Ammon's horn (tissue), 1 donor: ENCODE data around the gene CHRND.

ENCODE experiments used
- DNase-seq: peaks from one replicate; pipeline ENCODE4 v3.0.0-alpha.2; 2016; ENCODE audit warnings: low spot score

CHRND gene

DNA sequence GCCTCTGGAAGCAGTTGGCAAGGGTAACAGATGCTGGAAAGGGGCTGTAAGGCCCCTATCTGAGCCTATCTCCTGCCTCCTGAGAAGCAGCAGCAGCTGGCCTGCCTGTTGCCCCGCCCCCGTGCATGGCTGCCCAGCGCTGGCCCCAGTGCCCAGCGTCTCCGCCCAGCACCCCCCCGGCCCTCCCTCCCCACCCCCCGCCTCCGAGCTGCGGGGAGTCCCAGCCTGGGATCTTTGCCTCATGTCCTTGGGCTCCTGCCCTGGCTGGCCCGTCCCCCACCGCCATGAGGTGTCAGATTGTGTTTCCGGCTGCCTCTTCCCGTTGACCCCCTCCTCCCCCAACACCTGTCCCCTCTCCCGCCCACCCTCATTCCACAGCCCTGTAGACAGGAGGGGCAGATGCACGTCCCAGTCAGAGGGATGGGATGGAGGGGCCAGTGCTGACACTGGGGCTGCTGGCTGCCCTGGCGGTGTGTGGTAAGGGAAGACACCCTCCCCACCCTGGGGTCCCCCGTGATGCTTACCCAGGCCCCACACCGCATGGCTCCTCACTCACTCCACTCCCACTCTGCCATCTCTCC, at the start of gene CHRND:
CHRND (plus strand) TSS at position 370 of the 581 bp plus-strand sequence; CDS start at position 426, 56 bp downstream.
- DNase-seq = peak; percentile 50

DNA sequence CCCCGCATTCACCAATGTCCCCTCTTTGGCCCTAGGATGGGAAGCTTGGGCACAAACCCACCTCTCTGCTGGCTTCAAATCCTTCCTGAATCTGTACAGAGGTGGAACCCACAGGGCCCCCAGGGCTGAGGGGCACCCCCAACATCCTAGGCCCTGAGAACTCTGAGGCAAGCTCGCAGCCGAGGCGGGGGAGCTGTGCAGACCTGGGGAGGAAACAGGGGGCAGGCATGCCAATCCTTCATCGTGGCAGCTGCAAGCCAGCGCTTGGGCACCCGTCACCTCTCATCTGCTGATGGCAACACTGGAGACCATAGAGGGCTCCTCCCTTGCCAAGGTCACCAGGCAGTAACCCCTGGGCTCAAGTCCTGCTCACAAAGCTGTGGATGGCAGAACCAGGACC, 49.2 kb upstream of the CHRND start:
- no peak for DNase-seq

DNA sequence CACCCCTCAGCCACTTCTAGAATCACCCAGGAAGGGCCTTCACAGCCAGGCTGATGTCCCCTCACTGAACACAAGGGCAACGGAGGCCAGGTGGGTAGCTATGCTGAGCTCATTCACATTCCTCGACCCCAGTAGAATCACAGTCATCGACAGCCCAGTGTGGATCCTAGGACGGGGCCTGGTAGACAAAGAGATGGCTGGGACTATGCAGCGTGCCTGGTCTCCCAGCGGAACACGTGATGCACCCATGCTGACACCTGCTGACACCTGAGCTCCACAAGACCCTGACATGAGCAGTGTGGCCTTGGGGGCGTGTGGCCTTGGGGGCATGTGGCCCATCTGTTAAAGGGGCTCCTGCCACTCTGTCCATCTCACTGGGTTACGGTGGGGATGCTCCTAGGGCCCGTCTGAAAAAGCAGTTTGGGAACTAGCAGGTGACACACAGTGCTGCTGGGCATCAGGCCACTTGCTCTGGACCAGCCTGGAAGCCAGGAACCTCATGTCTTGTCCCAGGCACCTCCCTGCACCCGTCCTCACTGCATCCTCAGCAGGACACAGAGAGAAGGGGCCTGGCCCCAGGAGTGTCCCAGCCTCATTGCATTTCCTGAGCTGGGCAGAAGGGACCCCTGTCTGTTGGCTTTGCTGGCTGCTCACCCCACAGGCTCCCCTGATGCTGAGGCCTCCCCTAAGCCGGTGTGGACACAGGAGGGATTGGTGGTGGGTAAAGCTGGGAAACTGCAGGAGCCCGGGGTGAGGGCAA, 48.0 kb upstream of the CHRND start:
- DNase-seq = no peak

DNA sequence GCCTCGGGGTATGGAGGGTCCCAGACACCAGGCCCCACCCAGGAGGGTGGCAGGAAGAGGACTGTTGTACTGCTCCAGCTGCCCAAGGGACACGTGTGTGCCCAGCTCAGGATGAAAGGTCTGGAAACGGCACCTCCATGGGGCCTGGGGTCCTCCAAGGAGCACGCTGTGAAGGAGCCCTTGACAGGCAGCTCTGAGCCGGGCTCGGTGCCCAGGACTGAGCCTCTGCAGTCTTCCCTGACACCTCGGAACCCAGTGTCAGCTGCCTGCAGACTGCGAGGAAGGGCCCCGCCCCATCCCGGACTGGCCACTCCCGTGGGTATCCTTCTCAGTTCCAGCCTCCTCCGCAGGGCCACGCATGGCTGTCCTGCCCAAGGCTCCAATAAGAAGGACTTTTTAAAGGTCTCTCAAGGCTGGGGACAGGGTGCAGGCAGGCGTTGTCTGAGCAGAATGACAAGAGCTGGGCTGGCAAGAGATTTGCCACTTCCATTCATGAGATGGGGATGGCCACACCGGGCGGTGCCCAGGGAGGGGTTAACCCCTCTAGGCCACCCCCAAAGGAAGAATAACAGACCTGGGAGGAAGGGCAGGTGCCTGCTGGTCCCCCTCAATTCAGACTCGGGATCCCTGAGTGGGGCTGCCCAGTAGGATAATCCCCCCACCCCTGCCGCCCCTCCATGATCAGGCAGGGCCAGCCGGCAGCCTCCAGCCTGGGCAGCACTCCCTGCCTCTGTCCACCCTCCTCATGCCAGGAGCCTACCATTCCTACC, 47.2 kb upstream of the CHRND start:
- DNase-seq = no peak

DNA sequence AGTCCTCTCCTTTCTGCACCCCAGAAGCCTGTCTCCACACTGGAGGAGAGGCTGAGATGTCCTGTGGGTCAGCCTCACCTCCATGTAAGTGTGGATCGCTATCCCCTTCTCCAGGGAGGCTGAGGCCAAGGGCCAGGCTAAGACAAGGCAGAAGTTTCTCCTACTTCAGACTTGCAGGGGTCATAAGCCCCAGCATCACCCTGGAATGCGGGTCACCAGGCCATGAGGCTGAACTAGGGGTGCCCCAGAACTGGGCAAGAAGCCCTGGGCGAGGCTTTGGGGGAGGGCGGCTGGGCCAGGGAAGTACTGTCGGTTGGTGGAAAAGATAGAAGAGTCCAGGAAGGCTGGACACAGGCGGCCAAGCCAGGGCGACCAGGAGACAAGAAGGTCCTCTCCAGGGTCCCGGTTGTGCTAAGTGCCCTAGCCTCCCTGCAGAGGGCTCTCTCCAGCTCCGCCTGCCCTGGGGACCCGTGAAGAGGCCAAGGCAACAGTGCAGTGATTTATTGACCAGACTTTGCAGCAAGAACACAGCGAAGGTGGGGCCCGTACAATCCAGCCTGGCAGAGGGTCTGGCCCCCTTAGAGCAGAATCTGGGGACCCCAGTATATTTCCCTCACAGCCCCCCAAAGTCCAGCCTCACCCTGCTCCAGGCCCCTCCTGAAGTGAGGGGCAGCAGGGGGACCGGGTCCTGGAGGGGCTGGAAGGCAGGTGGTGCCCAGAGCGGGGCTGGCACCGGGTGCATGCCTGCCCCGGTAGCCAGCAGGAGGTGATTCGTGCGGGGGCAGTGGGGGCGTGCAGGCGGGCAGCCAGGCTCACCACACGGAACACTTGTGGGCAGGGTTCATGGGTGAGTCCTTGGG, 46.4 kb upstream of the CHRND start:
- no peak for DNase-seq

DNA sequence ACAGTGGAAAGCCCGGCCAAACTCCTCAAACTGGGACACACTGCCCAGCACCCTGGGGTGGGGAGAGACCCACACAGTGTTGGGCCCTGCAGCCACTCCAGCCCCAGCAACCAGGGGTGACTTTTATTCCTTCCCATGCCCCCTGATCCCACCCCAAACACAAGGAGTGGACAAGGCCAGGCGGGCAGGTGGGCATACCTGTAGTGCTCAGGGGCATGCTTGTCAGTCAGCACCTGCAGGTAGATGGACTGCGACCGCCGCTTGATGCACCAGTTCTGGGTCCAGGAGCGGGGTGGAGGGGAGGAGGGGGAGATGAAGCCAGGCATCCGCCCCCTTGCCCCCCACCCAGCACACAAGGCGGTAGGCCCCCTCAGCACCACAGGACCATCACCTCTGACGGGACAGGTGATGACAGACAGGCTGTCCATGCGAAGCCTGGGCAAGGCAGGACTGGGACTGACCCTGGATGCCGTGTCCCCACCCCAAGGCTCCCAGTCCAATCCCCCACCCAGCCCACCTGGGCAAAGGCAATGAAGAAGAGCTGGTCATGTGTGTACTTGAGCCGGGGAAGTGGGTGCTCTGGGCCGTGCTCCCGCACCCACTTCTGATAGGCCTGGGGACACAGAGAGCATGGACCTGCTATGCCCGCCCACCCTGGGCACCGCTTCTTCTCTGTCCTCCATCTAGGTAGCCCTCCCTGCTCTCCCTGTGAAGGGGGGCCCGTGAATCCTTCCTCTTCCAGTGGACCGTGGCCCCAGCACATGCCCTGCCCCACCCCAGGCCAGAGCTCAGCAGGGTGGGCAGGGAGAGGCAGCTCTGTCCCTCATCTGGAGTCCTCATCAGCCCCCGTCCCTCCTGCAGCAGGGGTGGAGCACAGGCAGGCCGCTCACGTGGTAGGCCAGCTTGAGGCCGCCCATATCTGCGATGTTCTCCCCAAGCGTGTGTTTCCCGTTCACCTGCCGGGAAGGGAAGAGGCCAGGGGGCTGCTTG, 45.5 kb upstream of the CHRND start:
- DNase-seq = no peak

DNA sequence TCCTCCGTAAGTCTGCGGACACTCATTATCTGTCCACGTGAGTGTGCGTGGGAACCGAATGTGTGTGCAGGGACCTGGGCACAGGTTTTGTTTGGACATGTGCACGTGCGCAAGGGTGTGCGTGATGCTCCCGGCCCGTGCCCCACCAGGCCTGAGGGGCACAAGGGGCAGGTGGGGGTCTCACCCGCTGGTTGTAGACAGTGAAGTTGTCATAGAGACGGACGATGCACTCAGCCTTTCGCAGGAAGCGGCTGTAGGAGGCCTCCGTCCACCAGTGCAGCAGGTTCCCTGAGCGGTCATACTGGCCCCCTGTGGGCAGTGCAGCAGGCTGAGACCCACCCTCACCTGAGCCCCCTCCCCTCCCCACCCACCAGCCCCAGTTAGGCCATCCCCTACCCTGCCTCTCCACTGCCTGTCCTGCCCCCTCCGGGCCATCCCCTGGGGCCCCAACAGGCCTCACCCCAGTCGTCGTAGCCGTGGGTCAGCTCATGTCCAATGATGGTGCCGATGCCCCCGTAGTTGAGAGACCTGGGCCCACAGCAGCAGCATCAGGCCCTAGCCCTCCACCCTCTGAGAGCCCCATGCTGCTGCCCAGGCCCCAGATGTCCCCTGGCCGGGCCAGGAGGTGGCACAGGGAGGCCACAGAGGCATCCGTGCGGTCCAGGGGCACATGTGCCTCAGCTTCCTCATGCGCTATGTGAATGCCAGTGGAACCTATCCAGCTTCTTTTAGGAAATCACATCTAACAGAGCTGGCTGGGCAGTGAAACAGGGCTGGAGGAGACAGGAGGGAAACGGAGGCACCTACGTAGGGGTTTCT, 44.4 kb upstream of the CHRND start:
- DNase-seq = no peak

DNA sequence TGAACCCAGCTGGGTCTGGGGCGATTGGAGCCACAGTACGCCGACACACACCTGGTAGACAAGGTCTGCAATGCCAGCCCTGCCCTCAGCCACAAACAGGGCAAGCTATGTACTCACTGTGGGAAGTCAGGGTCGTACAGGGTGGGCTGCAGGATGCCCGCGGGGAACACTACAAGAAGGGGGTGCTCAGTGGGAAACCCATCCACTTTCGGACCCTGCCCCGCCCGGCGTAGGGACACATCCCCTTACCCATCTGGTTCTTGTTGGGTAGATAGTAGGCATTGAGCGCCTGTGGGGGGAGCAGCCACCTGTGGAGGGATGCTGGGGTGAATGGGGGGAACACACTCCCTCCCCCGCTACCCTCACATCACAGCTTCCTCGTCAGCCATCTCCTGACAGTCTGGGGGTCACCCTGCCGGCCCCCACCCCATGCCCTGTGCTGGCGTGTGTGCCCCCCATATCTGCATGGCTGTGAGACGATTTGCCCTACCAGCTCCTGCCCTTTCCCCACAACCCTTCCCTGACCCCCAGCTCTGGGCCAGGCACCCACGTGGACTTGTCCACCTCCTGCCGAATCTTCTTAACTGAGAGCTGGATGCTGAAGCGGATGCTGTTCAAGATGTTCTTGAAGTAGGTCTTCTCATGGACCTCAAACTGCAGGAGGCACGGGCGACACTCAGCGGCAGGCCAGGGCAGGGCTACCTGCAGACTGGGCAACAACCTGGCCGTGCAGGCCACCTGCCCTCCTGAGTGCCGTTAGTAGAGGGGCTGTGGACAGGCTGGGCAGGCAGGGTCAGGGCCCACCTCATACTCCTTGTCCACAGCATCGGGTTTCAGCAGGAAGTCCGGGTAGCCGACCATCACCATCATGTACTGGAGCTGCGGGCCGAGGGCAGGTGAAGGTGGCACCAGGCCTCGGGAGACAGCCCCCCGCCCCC, 43.4 kb upstream of the CHRND start:
- DNase-seq = no peak

DNA sequence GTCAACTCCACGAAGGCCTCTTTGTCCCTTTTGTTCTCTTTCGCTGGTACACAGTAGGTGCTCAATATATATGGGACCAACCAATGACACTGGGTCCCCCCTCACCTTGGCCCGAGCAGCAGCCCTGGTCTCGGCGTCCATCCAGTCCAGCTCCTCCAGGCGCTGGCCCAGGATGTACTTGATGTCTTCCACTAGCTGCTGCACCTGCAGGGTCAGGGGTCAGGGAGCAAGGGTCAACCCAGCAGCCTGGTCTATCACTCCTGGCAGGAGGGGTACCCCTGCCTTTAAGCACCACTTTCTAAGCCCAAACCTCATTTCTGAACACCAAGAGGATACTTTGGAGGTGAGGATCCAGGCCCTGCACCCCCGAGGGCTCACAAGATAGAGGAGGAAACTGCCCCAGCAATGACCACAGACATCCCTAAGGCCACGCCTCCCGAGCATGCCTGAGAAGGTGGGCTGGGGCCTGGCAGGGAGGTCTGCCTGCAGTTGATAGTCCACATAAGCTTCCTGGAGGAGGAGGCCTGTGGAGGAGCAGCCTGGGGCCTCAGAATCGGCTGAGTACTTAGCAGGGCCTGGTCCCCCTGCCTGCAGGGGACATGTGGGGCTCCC, 42.5 kb upstream of the CHRND start:
- no peak for DNase-seq

DNA sequence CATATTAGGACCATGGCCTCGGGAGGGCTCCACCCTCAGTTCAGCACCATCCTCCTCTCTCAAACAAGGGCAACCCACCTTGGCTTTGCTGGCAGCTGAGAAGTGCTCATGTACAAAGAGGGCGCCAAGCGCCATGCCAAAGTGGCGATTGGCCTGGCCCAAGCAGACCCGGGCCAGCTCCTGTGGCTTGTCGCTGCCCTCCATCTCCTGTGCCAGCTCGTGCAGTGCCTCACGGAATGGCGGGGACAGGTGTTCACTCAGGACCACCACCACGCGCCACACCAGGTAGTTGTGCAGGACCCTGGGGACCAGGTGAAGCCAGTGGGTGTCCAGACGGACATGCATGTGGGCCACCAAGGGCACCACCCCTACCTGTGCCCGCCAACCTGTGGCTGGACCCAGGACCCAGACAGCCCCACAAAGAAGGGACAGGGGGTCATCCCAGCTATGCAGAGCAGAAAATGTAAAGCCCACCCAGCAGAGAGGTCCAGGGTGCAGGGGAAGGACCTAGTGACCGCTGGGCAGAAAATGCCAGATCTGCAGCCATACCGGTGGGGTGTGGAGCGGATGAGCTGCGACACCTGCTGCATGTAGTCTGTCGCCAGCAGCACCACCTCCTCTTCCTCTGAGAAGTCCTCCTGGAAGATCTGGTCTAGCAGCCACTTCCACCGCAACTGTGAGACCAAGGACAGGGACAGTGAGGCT, 41.9 kb upstream of the CHRND start:
- no peak for DNase-seq

DNA sequence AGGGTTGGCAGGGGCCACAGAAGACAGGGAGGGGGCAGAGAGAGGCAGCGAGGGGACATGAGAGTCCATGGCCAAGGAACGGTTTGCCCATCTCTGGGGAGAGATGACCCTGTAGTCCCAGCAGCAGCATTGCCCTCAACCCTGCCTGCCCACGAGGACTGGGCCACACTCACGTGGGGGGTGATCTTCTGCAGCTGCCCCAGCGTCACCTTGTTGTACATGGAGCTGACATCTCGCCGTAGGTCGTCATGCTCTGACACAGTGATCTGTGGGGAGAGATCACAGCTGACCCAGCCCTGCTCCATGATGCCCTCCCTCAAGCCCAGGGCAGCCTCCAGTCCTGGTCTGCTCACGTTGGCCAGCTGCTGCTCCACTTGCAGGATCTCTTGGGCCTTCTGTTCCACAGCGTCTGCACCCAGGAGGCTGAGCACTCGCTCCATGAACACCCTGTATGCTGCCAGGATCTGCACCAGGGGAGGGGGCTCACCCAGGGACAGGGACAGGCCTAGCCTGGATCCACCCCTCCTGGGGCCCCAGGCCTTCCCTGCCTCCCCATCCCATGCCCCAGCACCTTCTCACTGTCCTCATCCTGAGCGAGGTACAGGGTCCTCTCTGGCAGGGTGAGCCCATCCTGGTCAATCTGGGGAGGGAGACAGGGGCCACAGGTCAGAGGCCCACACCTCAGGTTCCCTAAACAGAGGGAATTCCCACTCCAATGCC, 41.2 kb upstream of the CHRND start:
- DNase-seq = no peak

DNA sequence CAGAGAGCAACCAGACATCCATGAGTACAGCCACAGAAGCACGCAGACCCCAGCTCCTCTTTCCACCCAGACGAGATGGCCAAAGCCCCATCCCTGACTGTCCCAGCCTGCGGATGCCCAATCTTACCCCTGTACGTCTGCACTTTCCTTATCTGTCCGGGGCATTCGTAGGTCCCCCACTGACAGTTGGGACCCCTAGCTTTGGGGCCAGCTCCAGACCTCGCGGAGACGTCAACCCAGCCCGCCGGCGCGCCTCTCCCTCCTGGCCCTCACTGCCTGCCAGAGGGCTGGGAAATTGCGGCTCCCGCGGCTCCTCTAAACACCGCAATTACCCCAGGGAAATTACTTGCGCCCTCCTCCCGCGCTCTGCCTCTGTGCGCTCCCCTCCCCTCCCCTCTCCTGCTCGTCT, 40.6 kb upstream of the CHRND start:
- DNase-seq = no peak

DNA sequence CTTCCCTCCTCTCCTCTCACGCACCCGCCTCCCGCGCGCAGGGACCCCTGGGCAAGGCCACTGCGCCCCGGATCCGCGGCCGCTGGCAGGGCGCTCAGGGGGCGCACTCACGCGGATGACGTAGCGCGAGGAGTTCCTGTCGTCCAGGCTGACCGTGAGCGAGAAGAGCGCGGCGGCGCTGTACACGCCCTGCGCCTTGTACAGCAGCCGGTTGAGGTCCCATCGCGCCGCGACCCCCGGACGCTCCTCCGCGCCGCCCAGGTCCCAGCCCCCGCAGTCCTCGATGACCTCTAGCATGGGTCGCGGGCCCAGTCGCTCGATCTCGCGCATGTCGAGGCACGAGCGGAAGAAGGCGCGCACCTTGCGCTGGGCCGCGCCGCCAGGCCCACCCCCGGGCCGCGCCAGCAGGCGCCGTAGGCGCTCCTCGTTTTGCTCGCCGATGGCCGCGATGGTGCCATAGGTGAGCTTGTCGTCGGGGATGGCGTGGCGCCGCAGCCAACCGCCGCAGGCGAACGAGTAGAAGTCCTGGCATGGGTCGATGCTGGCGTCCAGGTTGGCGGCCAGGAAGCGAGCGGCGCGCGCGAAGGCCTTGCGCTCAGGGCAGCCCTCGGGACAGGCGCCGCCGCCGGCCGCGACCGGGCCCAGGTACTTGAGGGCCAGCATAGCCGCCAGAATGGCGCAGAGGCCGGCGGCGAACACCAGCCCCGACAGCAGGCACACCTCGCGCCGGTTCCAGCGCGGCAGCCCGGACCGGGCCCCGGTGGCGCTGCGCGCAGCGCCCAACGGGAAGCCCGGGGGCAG, 40.0 kb upstream of the CHRND start:
- no peak for DNase-seq

DNA sequence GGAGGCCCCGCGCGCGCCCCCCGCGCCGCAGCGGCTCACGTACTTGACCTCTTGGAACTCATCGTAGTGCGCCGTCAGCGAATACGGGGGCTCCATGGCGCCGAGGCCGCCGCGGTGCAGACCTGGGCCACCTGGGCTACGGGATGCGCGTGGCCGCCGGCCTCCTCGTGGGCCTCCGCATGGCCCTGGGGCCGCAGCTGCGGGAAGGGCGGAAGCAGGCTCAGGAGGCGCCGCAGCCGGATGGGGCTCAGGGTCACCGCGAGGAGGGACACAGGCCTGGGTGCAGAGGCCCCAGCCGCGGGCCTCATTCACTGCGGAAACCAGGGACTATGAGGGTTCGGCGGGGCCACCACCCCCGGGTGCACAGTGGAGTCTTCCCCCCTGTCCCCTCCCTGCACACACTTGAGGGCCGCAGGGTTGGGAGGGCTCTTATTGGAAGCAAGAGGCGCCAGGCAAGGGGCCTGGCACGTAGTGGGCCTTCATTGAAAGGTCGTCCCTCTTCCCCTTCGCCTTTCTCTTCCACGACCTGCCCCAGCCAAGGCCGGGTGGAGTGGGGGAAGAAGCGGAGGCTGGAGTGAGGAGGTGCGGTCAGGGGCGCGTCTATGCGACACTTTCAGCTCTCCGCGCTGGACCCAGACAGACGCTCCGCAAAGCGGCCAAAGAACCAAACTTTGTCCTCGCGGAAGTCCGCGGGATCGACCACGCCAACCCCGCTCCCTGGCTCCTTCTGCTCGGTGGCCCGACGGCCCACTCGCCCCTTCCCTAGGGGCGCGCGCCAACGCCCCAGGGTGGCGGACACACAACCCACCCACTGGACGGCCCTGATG, 39.2 kb upstream of the CHRND start:
- DNase-seq = no peak

DNA sequence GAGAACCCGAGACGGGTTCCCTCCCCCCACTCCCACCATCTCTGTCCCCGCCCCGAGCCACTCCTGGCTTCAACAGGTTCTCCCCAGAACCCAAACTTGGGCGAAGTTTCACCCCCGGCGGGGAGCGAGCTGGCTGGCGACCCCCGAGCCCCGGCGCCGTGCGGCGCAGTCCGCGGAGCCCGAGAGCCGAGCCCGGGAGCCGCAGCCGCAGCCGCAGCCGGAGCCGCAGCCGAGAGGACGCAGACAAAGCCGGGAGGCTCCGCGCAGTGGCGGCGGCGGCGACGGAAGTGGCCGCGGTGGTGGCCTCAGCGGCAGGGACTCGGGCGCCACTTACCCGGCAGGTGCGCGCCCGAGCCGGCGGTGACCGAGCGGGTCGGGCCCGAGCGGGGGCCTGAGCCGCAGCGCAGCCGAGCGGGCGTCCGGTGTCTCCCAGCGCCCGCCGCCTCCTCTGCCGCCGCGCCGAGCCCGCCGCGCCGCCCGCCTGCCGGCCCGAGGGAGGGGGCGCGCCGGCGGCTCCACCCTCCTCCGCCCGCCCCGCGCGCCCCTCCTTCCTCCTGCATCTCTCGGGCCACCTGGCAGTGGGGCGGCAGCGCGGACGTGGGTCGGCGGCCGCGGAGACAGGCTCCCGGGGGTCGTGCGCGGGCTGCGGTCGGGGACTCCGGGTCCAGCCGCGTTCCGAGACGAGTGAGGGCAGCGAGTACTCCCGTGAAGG, 38.4 kb upstream of the CHRND start, which contains the start of gene ECEL1:
ECEL1 (minus strand) TSS at position 450 of the 712 bp plus-strand sequence. CDS start 1,181 bp downstream, outside the sequence.
- no peak for DNase-seq
